ENCODE measurements around the gene P3H3.

DNA sequence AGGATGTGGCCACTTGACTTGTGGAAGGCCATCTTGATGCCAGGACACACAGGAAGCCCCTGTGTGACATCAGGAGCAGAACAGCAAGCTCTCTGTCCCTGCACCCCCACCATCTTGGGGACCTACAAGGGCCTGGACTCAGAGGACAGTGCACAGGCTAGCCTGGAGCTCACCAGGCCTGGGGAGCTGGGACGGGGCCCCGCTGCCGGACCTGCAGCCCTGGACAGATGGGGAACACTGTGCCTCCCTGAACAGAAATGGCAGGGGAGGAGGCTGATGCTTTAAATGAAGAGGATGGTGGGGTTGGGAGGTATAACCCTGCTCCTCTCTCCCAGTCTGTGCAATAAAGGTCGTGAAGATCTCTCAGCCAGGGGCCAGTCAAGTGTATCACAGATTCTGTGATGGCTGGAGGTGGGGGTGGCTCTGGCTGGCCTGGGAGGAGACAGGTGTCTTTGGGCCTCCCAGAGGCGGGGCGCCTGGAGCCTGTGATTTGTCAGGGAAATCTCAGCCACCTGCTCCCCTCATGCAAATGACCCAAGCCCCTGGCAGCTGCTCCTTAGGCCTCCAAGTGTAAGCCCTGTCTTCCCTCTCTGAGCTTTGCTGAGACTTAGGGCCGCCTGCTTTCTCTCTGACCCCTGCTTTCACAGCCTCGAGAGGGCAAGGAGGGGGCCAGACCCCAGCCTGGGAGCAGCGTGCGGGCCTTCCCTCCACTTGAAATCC lies 11.4 kb downstream of the P3H3 start:
- TF ChIP-seq, protein P1, sequence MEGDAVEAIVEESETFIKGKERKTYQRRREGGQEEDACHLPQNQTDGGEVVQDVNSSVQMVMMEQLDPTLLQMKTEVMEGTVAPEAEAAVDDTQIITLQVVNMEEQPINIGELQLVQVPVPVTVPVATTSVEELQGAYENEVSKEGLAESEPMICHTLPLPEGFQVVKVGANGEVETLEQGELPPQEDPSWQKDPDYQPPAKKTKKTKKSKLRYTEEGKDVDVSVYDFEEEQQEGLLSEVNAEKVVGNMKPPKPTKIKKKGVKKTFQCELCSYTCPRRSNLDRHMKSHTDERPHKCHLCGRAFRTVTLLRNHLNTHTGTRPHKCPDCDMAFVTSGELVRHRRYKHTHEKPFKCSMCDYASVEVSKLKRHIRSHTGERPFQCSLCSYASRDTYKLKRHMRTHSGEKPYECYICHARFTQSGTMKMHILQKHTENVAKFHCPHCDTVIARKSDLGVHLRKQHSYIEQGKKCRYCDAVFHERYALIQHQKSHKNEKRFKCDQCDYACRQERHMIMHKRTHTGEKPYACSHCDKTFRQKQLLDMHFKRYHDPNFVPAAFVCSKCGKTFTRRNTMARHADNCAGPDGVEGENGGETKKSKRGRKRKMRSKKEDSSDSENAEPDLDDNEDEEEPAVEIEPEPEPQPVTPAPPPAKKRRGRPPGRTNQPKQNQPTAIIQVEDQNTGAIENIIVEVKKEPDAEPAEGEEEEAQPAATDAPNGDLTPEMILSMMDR (IDR thresholded peaks at IDR 0.05) = no peak
- no peak for TF ChIP-seq POLR2A (IDR thresholded peaks at IDR 0.05)

Data from esophagus squamous epithelium (tissue), 4 donors.